HG03457 (cell line): ENCODE results near the gene KRTAP4-4.

Experiments used
- ATAC-seq: cut with Tn5 transposase; IDR thresholded peaks from one replicate; pipeline ENCODE4 v1.9.1; 2021; ENCODE audit warnings: moderate number of reproducible peaks; ENCODE audit not compliant: unreplicated experiment

Gene KRTAP4-4

GRCh38 chr17:41116297-41116696 lies 44.3 kb downstream of the KRTAP4-4 start:
- no peak for ATAC-seq

GRCh38 chr17:41111151-41111885 lies 49.2 kb downstream of the KRTAP4-4 start:
- ATAC-seq, result no peak
